Activated CD4-positive, alpha-beta T cell treated with anti-CD3 and anti-CD28 coated beads for 48 hours (primary cell): Measurements from ENCODE around the gene MSL1.

Experiments used
- DNase-seq: peaks from one replicate; pipeline ENCODE4 v3.0.0-alpha.2; 2020

MSL1 gene

GRCh38 chr17:40178660-40179059 lies 56.9 kb downstream of the MSL1 start:
- DNase-seq, result no peak

- DNase-seq, result no peak
Measured at GRCh38 chr17:40179923-40180659, 58.3 kb downstream of the MSL1 start.

GRCh38 chr17:40180694-40181093 lies 58.9 kb downstream of the MSL1 start:
- DNase-seq, result no peak

- no peak for DNase-seq
Measured at GRCh38 chr17:40181205-40181604, 59.4 kb downstream of the MSL1 start.

- no peak for DNase-seq
Measured at GRCh38 chr17:40182606-40183005, 60.8 kb downstream of the MSL1 start.
